ENCODE data around the gene URB2.

The URB2 gene

DNA sequence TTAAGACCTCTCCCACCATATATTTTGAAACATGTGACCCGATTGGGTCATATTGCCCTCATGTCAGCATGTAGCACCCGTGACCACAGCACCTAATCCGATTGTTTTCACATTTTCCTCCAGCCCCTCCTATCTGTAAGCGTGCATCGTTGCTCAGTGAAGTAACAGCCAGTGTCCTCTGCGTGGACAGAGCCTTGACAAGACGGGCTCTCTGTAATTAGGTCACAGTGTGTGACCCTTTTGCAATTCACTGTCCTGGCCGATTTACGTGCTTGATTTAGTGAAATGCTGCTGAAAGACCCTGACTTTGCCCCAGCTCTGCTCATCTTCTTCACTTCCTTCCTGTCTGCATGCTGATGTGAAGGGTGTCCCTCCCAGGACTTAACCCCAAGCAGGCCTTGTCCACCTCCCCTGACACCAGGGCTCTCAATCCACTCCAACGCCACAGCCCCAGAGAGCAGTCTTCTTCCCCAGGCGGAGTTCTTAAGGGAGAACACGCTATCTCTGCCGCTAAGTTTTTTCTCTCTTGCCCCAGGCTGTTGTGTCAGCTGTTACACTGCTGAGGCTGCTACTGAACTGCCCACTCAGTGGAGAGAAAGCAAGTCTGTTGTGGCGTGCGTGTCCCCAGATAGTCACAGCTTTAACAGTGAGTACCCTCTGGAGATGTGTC is 19.4 kb downstream of the URB2 start:
- CTCF ChIA-PET = no interaction called here
- Mint-ChIP-seq H3K4me1 (no peaks in the 10 kb centered on the region), H3K4me3 (no peak overlapping the region), H3K27ac (no peak overlapping the region), H3K27me3 (no peaks in the 10 kb centered on the region), H3K36me3 (peaks cover 34% of the 10 kb centered on the region), H3K9me3 (no peaks in the 10 kb centered on the region)
- DNase-seq = no peak

DNA sequence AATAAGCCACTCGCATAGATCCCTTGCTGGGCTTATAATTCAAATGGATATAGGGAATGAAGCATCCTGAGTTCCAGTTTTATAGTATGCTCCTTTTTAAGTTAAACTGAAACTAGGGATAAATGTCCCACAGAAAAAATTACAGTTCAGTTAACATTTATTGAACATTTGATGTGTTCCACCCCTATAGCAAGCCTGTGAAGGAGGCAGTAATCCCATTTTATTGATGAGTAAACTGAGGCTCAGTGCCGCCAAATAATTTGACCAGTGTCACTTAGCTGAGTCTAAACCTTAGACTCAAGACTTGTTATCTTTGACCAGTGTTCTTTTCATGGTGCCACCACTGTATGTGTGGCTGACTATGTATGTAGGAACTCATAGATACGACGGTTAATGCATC is 22.4 kb downstream of the URB2 start:
- H3K4me1 Mint-ChIP-seq = no peaks in the 10 kb centered on the region
- no peak for DNase-seq
- no peak overlapping the region for H3K27ac Mint-ChIP-seq
- H3K36me3 Mint-ChIP-seq = peaks cover 46% of the 10 kb centered on the region
- CTCF ChIA-PET = no interaction called here
- no peaks in the 10 kb centered on the region for H3K9me3 Mint-ChIP-seq
- no peak overlapping the region for H3K4me3 Mint-ChIP-seq
- H3K27me3 Mint-ChIP-seq = no peaks in the 10 kb centered on the region

DNA sequence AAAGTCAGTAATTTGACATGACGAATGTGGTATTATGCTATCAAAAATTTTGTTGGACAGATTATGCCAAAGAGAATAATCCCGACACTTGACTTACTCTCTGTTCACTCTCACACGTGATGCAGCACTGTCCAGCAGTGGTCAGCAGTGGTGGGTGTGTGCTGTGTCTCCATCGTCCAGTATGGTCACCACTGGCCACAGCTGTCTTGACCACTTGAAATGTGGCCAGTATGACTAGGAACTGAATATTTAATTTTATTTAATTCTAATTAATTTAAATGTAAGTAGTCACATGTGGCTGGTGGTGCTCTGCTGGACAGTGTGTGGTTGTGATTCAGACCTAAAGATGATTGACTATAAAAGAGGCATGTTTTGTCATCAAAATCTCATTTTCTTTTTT is 24.0 kb downstream of the URB2 start:
- no peaks in the 10 kb centered on the region for H3K9me3 Mint-ChIP-seq
- H3K36me3 Mint-ChIP-seq = peaks cover 42% of the 10 kb centered on the region
- H3K27me3 Mint-ChIP-seq = no peaks in the 10 kb centered on the region
- H3K4me3 Mint-ChIP-seq = no peak overlapping the region
- no peaks in the 10 kb centered on the region for H3K4me1 Mint-ChIP-seq
- no peak overlapping the region for H3K27ac Mint-ChIP-seq
- CTCF ChIA-PET = interaction anchor here (1.4 kb wide), 1 partner anchor 10 kb away, joined by 4 read pairs; no protein-coding TSS in a partner anchor
- no peak for DNase-seq

DNA sequence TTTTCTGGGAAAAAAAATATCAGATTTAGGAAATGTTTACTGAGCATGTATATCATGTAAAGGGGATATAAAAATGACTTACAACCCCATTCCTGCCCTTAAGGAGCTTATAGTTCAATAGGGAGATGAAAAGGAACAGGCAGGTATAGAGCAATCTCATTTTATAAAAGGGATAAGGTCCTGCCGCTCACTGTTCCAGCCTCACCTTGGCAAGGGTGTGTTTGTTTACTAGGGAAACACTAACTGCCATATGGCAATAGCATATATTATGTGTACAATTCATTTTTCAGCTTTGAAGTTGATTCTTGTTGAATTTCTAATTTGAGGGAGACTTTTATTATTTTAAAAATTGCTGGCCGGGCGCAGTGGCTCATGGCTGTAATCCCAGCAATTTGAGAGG is 25.5 kb downstream of the URB2 start:
- CTCF ChIA-PET = interaction anchor here (1.4 kb wide), 1 partner anchor 8 kb away, joined by 4 read pairs; no protein-coding TSS in a partner anchor
- H3K4me1 Mint-ChIP-seq = no peaks in the 10 kb centered on the region
- DNase-seq = no peak
- H3K9me3 Mint-ChIP-seq = no peaks in the 10 kb centered on the region
- H3K36me3 Mint-ChIP-seq = peaks cover 39% of the 10 kb centered on the region
- no peaks in the 10 kb centered on the region for H3K27me3 Mint-ChIP-seq
- no peak overlapping the region for H3K4me3 Mint-ChIP-seq
- no peak overlapping the region for H3K27ac Mint-ChIP-seq

DNA sequence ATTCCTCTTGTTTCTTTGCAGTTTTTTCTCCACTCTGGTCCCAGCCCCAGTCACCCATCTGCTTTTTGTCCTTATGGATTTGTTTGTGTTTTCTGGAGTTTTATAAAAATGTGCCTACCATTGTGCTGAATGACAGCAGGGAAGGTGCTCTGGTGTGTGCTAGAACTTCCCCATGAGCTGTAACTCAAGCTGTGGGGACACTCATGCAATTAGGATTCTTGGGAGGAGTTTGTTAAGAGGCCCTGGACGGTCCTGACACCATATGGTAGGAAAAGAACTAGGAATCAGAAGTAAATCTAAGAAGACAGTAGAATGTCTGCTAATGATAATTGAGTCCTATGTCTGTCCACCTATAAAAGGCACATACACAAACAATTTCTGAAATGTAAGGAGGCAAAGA is 27.4 kb downstream of the URB2 start:
- Mint-ChIP-seq H3K36me3 (peaks cover 37% of the 10 kb centered on the region), H3K4me1 (no peaks in the 10 kb centered on the region), H3K27ac (peak overlapping the region; percentile 4), H3K9me3 (no peaks in the 10 kb centered on the region), H3K27me3 (no peaks in the 10 kb centered on the region), H3K4me3 (no peak overlapping the region)
- CTCF ChIA-PET = no interaction called here
- no peak for DNase-seq

DNA sequence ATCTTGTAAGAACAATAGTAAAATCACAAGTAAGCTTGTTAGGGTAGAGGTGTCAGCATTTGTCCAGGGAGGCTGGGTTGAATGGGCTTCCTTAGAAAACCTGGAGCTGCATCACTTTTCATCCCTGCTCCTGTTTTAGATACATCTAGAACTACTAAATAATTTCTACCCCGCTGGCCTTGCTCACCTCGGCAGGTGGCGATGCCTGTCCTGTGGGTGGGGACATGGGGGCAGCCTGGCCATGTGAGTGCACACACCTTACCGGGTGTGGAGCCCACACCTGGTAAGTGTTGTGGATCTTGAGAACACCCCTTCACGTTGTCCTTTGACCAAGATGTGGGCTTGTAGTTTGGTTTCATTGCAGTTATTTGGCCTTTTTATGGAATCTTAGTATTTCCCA is 29.7 kb downstream of the URB2 start:
- Mint-ChIP-seq H3K9me3 (no peaks in the 10 kb centered on the region), H3K4me3 (no peak overlapping the region), H3K36me3 (peaks cover 37% of the 10 kb centered on the region), H3K27ac (no peak overlapping the region), H3K4me1 (no peaks in the 10 kb centered on the region), H3K27me3 (no peaks in the 10 kb centered on the region)
- CTCF ChIA-PET = no interaction called here
- no peak for DNase-seq

DNA sequence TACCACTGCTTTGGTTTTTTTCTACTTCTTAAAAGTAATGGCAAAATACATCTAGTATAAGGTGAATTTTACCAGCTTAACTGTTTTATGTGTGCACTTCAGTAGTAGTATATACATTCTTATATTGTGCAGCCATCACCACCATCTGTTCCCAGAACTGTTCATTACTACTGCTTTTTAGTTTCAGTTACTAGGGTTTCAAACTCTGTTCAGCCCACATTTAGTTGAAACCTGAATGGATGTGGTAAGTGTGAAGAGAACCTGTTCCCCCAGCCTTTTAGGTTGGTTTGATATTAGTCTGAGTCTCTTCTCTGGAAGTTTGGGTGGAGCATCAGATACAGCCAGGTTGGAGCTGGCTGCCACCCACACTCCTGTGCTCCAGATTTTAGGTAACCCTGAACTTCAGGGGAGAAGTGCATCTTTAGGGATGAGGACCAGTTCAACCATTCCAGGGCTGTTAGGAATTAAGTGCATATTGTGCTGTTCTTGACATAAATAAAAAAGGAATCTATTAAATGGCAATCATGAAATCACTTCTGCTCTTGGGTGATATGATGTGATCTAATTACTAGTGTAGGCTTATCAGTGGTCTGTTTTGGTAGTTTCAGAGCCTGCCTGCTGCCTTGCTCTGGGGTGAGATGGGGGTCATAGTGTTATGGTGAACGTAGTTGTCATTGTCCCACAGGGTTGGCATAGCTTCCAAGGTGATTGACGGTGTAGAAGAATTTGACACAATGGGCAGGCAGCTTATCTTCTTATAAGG is 32.1 kb downstream of the URB2 start:
- Mint-ChIP-seq H3K4me1 (peaks cover 5% of the 10 kb centered on the region), H3K27ac (no peak overlapping the region), H3K4me3 (no peak overlapping the region), H3K27me3 (no peaks in the 10 kb centered on the region), H3K36me3 (peaks cover 32% of the 10 kb centered on the region), H3K9me3 (no peaks in the 10 kb centered on the region)
- no peak for DNase-seq
- CTCF ChIA-PET = no interaction called here

DNA sequence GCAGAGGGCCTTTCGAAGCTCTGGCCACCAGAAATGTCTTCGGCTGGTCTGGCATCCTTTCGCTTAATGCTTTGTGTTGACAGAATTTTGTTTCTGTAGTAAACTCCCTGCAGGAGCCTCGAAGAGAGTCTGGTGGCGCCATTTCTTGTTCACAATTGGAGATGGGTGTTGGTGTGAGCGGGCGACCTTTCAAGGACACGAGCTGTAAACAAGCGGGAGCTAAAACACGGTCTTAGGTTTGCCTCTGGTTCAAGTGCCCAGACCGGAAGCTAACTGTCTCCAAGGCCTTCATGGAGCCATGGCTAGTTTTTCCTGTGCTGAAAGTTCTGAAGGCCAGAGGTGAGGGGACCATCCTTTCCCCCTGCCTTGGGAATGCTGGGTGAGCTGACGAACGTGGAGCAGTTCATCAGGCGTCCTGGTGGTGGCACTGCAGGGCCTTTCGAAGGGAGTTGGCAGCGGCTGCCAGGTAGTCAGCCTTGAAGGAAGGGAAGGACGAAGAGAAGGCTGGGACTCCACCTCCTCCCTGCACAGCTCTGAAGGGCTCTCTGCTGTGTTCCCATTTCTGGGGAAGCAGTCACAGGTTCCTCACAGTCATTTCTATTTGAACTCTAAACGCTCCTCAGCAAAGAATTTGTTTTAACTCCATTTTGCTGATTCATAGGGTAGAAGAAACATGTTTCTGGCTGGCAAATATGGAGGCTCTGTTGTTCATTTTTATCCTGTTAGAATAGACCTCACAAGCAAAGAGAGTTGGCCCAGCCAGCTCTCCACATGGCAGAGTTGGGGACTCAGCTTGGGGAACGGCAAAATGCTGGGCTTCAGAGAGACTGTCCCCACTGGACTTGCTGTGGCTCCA is 35.2 kb downstream of the URB2 start:
- Mint-ChIP-seq H3K9me3 (no peaks in the 10 kb centered on the region), H3K27me3 (no peaks in the 10 kb centered on the region), H3K4me3 (no peak overlapping the region), H3K27ac (no peak overlapping the region), H3K4me1 (peaks cover 5% of the 10 kb centered on the region), H3K36me3 (peaks cover 21% of the 10 kb centered on the region)
- peak; percentile 77 for DNase-seq
- CTCF ChIA-PET = interaction anchor here (0.7 to 2.6 kb wide), 29 partner anchors 11 to 653 kb away, joined by 3 to 16 read pairs (median 3); no protein-coding TSS in a partner anchor

DNA sequence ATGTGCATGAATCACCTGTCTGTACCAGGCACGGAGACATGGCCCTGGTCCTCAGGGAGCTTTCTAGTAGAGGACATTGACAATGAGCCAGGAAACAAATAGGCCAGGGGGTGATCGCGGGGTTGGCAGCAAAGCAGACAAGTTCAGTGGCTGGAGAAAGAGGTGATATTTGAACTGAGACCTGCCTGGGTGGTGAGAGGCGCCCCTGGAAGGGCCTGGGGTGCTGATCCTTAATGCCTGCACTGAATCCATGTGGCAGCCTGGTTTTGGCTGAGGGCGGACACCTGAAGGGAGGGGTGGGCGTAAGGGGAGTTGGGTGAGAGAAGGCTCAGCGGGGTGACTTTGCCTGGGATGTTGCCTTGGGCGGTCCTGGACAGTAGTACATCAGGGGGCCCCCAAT is 35.9 kb downstream of the URB2 start:
- H3K9me3 Mint-ChIP-seq = no peaks in the 10 kb centered on the region
- no peak overlapping the region for H3K4me3 Mint-ChIP-seq
- no peaks in the 10 kb centered on the region for H3K27me3 Mint-ChIP-seq
- no peak for DNase-seq
- CTCF ChIA-PET = interaction anchor here (0.7 to 2.6 kb wide), 20 partner anchors 10 to 652 kb away, joined by 3 to 16 read pairs (median 4); no protein-coding TSS in a partner anchor
- peaks cover 21% of the 10 kb centered on the region for H3K36me3 Mint-ChIP-seq
- H3K4me1 Mint-ChIP-seq = peaks cover 5% of the 10 kb centered on the region
- no peak overlapping the region for H3K27ac Mint-ChIP-seq

DNA sequence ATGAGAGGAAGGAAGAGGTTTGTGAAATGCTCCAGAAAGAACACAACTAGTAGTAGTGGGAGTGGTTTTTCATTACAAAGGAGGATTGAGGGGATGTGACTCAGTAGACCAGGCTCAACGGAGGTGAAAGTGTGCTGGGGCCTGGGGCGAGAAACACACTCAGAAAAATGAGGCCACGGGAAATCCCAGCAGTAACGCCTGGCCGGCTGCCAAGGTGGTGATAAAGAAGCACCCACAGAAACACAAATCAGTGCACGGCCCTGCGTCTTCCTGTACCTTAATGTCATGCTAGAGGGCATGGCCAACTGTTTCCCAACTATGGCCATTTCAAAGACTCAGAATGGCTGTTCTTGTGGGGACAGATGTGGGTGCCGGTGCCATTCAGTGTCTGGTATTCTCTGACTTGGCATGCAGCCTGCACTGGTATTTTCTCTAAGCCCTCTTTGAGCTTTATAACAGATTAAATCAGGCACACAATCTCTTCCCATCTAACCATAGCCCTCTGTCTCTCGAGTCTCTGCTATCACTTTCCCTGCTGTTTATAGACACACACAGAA is 38.2 kb downstream of the URB2 start:
- peak; percentile 56 for DNase-seq
- Mint-ChIP-seq H3K4me1 (peaks cover 5% of the 10 kb centered on the region), H3K9me3 (no peaks in the 10 kb centered on the region), H3K4me3 (no peak overlapping the region), H3K36me3 (peaks cover 9% of the 10 kb centered on the region), H3K27ac (no peak overlapping the region), H3K27me3 (no peaks in the 10 kb centered on the region)
- CTCF ChIA-PET = interaction anchor here (1.1 kb wide), 1 partner anchor 502 kb away, joined by 3 read pairs; no protein-coding TSS in a partner anchor

DNA sequence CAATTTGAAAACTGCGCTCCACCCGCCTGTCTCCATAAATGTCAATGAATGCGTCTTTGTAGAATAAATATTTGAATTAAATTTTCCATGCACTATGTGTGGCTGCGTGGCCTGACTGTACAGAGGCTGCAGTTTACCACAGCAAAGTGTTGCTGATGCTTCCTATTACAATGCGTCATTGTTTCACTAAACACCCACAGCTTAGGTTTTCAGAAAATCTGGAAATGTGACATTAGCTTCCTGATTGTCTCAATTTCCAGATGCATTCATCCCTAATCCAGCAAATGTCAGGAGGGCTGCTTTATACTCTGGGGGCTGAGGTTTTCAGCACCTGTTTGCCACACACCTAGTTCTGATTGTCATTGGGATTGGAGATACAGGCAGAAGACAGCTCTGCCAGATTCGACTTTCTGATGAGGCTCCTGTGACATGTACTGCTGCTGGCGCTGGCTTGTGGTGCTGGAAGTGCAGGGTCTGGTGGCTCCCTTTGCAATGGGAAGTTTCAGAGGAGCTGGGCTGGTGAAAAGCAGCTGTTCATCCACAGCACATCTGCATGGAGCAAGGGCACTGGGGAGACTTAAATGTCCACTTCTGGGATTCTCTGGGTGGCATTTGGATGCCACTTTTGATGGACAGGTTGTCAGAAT is 40.0 kb downstream of the URB2 start:
- Mint-ChIP-seq H3K27ac (no peak overlapping the region), H3K36me3 (peaks cover 8% of the 10 kb centered on the region), H3K9me3 (no peaks in the 10 kb centered on the region), H3K4me1 (peaks cover 5% of the 10 kb centered on the region), H3K4me3 (no peak overlapping the region), H3K27me3 (no peaks in the 10 kb centered on the region)
- no peak for DNase-seq
- CTCF ChIA-PET = no interaction called here

DNA sequence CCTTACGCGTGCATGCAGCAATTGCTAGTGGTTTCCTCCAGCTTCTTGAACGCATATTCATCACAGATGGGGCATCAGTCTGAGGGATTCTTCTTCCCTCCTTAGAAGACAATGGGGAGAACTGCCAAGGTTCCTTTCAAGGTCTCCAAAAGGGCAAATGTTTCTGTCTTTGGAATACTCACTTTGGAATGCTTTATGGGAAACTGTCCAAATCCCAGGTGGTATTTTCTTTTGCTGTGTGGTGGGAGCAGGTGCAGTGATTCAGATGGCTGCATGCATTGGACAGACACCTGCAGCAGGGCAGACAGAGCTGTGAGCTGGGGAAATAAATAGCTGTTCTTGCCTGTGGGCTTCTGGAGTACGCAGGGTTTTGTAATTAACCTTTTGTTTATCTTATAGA is 40.5 kb downstream of the URB2 start:
- Mint-ChIP-seq H3K27me3 (no peaks in the 10 kb centered on the region), H3K4me3 (no peak overlapping the region), H3K36me3 (peaks cover 4% of the 10 kb centered on the region), H3K27ac (no peak overlapping the region), H3K9me3 (no peaks in the 10 kb centered on the region), H3K4me1 (peaks cover under 1% of the 10 kb centered on the region)
- DNase-seq = no peak
- CTCF ChIA-PET = no interaction called here

DNA sequence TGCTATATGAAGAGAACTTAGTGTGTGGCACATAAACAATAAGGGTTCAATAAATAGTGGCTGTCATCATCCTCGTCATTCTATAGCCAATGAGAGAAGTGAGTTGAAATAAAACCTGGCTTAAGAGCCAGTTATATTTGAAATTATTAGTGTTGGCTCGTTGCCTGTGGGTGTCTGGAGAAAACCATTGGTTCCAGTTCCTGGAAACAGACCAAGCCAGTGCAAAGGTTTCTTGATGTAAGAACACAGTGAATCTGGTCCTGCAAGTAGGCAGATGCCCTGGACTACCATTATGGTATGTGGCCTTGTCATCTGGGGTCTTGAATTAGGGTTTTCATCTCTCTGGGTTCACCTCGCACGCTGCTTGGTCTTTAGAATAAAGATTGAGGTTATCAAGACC is 43.3 kb downstream of the URB2 start:
- DNase-seq = no peak
- H3K4me1 Mint-ChIP-seq = peaks cover 12% of the 10 kb centered on the region
- H3K4me3 Mint-ChIP-seq = no peak overlapping the region
- peaks cover 5% of the 10 kb centered on the region for H3K27me3 Mint-ChIP-seq
- no peak overlapping the region for H3K27ac Mint-ChIP-seq
- CTCF ChIA-PET = no interaction called here
- H3K9me3 Mint-ChIP-seq = no peaks in the 10 kb centered on the region
- no peaks in the 10 kb centered on the region for H3K36me3 Mint-ChIP-seq

DNA sequence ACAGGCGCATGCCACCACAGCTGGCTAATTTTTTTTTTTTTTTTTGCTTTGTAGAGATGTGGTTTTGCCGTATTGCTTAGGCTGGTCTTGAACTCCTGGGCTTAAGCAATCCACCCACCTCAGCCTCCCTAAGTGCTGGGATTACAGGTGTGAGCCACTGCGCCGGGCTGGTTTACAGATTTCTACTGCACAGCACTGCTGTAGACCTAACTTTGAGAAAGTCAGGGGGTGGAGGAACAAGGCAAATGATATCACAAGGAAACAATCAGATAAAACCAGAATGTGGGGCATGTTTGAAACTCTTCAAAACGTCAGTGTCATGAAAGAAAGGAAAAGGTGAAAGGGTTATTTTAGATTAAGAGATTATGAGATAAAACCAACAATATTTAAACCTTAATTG is 45.3 kb downstream of the URB2 start:
- Mint-ChIP-seq H3K36me3 (no peaks in the 10 kb centered on the region), H3K9me3 (no peaks in the 10 kb centered on the region), H3K4me3 (no peak overlapping the region), H3K27me3 (peaks cover 5% of the 10 kb centered on the region), H3K27ac (no peak overlapping the region), H3K4me1 (peaks cover 13% of the 10 kb centered on the region)
- CTCF ChIA-PET = interaction anchor here (0.6 kb wide), 1 partner anchor 45 kb away, joined by 4 read pairs; no protein-coding TSS in a partner anchor
- DNase-seq = no peak

Data from activated naive CD4-positive, alpha-beta T cell treated with anti-CD3 and anti-CD28 coated beads, Interleukin-2, amount 10 ng/mL, durations not matched to agents 7 days and 5 days (primary cell).